Neural cell (in vitro differentiated cells): ENCODE results near the gene MGAT5. TPM values are rescaled to one million over a fixed set of nuclear protein-coding genes. Genes with fewer than 3 reads are reported as not detected.

Source experiments
- H2AFZ ChIP-seq: fragments of 200-600, 300-800 bp; sonication (generic), shearing (Covaris generic); 2 replicates; pipeline ENCODE4 v1.6.0; 2014; ENCODE audit warnings: low read depth, mild to moderate bottlenecking, antibody characterized with exemption, low read length, moderate library complexity
- H3F3A ChIP-seq: fragments of 200-600 bp; shearing (Covaris generic); 2 replicates; pipeline ENCODE4 v1.6.1; 2016; ENCODE audit warnings: mild to moderate bottlenecking, moderate library complexity, mixed read lengths, antibody characterized with exemption, low read length; ENCODE audit not compliant: insufficient read depth, poor library complexity, severe bottlenecking
- H3K27ac ChIP-seq: fragments of 200-600, 300-800 bp; sonication (generic), shearing (Covaris generic); 2 replicates; pipeline ENCODE4 v1.5.1; 2014; ENCODE audit warnings: mild to moderate bottlenecking, low read length, moderate library complexity
- H3K27me3 ChIP-seq: fragments of 300-800, 200-600 bp; sonication (generic), shearing (Covaris generic); 2 replicates; pipeline ENCODE4 v1.6.0; 2014; ENCODE audit warnings: mild to moderate bottlenecking, low read depth, low read length, moderate library complexity; ENCODE audit not compliant: insufficient read depth
- H3K36me3 ChIP-seq: fragments of 300-800, 200-600 bp; sonication (generic), shearing (Covaris generic); 2 replicates; pipeline ENCODE4 v1.5.1; 2014; ENCODE audit warnings: mild to moderate bottlenecking, antibody characterized with exemption, low read length, moderate library complexity; ENCODE audit not compliant: insufficient read depth
- H3K4me2 ChIP-seq: fragments of 300-800, 200-600 bp; sonication (generic), shearing (Covaris generic); 2 replicates; pipeline ENCODE4 v1.6.0; 2014; ENCODE audit warnings: mild to moderate bottlenecking, low read length
- H3K4me3 ChIP-seq: fragments of 300-800, 200-600 bp; sonication (generic), shearing (Covaris generic); 2 replicates; pipeline ENCODE4 v1.5.1; 2014; ENCODE audit warnings: mild to moderate bottlenecking, low read length, moderate library complexity
- H3K79me2 ChIP-seq: fragments of 200-600 bp; shearing (Covaris generic); replicated peaks from 2 replicates; pipeline ENCODE4 v1.6.0; 2014; ENCODE audit warnings: mild to moderate bottlenecking, low read length, moderate library complexity; ENCODE audit not compliant: insufficient read depth
- H3K9ac ChIP-seq: fragments of 300-800, 200-600 bp; sonication (generic), shearing (Covaris generic); 2 replicates; pipeline ENCODE4 v1.6.1; 2016; ENCODE audit warnings: mild to moderate bottlenecking, low read length, mixed read lengths
- H3K9me2 ChIP-seq: fragments of 200-600 bp; shearing (Covaris generic); 2 replicates; pipeline ENCODE4 v1.6.1; 2016; ENCODE audit warnings: mild to moderate bottlenecking, low read length, mixed read lengths; ENCODE audit not compliant: insufficient read depth
- H3K9me3 ChIP-seq: fragments of 200-600, 300-800 bp; sonication (generic), shearing (Covaris generic); 2 replicates; pipeline ENCODE4 v1.6.1; 2016; ENCODE audit warnings: mild to moderate bottlenecking, mixed run types, low read length, moderate library complexity, mixed read lengths
- H4K20me1 ChIP-seq: fragments of 200-600 bp; shearing (Covaris generic); 2 replicates; pipeline ENCODE4 v1.6.1; 2016; ENCODE audit warnings: mild to moderate bottlenecking, mixed run types; ENCODE audit not compliant: insufficient read depth
- CTCF ChIP-seq: fragments of 450-650 bp; IDR thresholded peaks from 2 replicates; pipeline ENCODE4 v1.5.1; 2014; ENCODE audit warnings: antibody characterized with exemption, mild to moderate bottlenecking, moderate library complexity; ENCODE audit not compliant: poor library complexity, severe bottlenecking
- EP300 ChIP-seq: fragments of 450-650 bp; conservative IDR thresholded peaks from 2 replicates; pipeline ENCODE4 v1.6.1; 2014; ENCODE audit warnings: antibody characterized with exemption, mild to moderate bottlenecking, moderate library complexity; ENCODE audit not compliant: poor library complexity, severe bottlenecking
- EZH2 ChIP-seq: fragments of 200-600, 300-800 bp; shearing (Covaris generic), sonication (generic); IDR thresholded peaks from 2 replicates; pipeline ENCODE4 v1.6.1; 2014; ENCODE audit warnings: antibody characterized with exemption, low read length, borderline replicate concordance, mild to moderate bottlenecking; ENCODE audit not compliant: insufficient read depth, poor library complexity, severe bottlenecking
- MXI1 ChIP-seq: fragments of 450-650 bp; conservative IDR thresholded peaks from 2 replicates; pipeline ENCODE4 v1.6.1; 2014; ENCODE audit warnings: antibody characterized with exemption, mild to moderate bottlenecking; ENCODE audit not compliant: poor library complexity, severe bottlenecking
- POLR2AphosphoS5 ChIP-seq: IDR thresholded peaks from 2 replicates; pipeline ENCODE4 v1.6.1; 2012
- RAD21 ChIP-seq: fragments of 450-650 bp; conservative IDR thresholded peaks from 2 replicates; pipeline ENCODE4 v1.6.1; 2014; ENCODE audit warnings: antibody characterized with exemption, mild to moderate bottlenecking, moderate library complexity
- REST ChIP-seq: IDR thresholded peaks from 2 replicates; pipeline ENCODE4 v1.6.1; 2012; ENCODE audit warnings: borderline replicate concordance
- SMC3 ChIP-seq: fragments of 450-650 bp; conservative IDR thresholded peaks from 2 replicates; pipeline ENCODE4 v1.6.1; 2014; ENCODE audit warnings: antibody characterized with exemption, mild to moderate bottlenecking, moderate library complexity; ENCODE audit not compliant: poor library complexity
- TAF1 ChIP-seq: IDR thresholded peaks from 2 replicates; pipeline ENCODE4 v1.6.1; 2012; ENCODE audit warnings: low read depth
- polyA plus RNA-seq: library from polyadenylated mRNA; depleted of rRNA; stranded (reverse); fragments of >200 nt; gene quantifications from 2 replicates; pipeline ENCODE4 v1.2.3, GENCODE V29; 2014

MGAT5 gene
- polyA plus RNA-seq, 1 donor from 2014 or later: 40.9 TPM

DNA sequence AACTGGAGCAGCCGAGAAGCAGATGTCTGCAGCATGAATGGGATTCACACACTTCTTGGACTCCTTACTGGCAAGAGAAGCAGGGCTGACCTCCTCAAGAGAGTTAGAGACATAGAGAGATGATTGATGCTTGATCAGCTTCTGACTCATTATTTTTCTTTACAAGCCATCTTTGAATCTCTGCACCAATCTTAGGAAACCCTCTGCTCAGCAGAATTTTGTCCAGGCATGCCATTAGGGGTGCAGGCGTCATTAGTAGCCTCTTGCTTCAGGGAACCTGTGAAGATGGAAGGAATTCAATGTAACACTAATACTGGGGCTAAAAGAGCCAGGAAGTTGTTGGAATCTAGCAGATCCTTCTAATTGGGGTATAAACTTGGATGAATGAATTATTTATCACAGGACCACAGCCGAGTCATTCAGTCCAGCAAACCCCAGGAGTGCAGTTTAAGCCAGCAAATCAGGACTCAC is 151.8 kb downstream of the MGAT5 start:
- H3K9me3 ChIP-seq: no peaks in the 10 kb centered on the region
- H3K36me3 ChIP-seq: no peaks in the 10 kb centered on the region
- H3K9ac ChIP-seq: no peak overlapping the region
- no peaks in the 10 kb centered on the region for H3K9me2 ChIP-seq
- no peaks in the 10 kb centered on the region for H3K27me3 ChIP-seq
- H3K27ac ChIP-seq: no peak overlapping the region
- H3K79me2 ChIP-seq: no peaks in the 10 kb centered on the region
- no peak overlapping the region for H3K4me3 ChIP-seq
- TF ChIP-seq CTCF: no peak
- TF ChIP-seq RAD21: no peak
- no peak for TF ChIP-seq EZH2
- no peak for TF ChIP-seq EP300
- TF ChIP-seq REST: no peak
- TF ChIP-seq MXI1: no peak
- no peak for TF ChIP-seq POLR2AphosphoS5
- TF ChIP-seq TAF1: no peak
- TF ChIP-seq SMC3: no peak
- H3K4me2 ChIP-seq: no peak overlapping the region
- H3F3A ChIP-seq: no peaks in the 10 kb centered on the region
- H2AFZ ChIP-seq: no peak overlapping the region
- no peaks in the 10 kb centered on the region for H4K20me1 ChIP-seq

- no peak overlapping the region for H3K4me2 ChIP-seq
These were observed 152.4 kb downstream of the MGAT5 start for GRCh38 chr2:134406311-134406710.

More at GRCh38 chr2:134406311-134406710, 152.4 kb downstream of the MGAT5 start:
- Histone ChIP-seq H3K4me3 (no peak overlapping the region), H3F3A (no peaks in the 10 kb centered on the region), H3K27me3 (no peaks in the 10 kb centered on the region), H3K9me2 (no peaks in the 10 kb centered on the region), H3K36me3 (no peaks in the 10 kb centered on the region), H3K79me2 (no peaks in the 10 kb centered on the region), H3K9me3 (no peaks in the 10 kb centered on the region), H3K9ac (no peak overlapping the region), H3K27ac (no peak overlapping the region), H4K20me1 (no peaks in the 10 kb centered on the region), H2AFZ (no peak overlapping the region)
- TF ChIP-seq TAF1 (no peak), EZH2 (no peak), RAD21 (no peak), REST (no peak), CTCF (no peak), SMC3 (no peak), EP300 (no peak), MXI1 (no peak), POLR2AphosphoS5 (no peak)
